ENCODE results near the gene SETX.

SETX gene

GRCh38 chr9:132239999-132240840 is 114.6 kb downstream of the SETX start:
- no peak for DNase-seq (ENCODE audit: low read depth in 2 of 2)

DNA sequence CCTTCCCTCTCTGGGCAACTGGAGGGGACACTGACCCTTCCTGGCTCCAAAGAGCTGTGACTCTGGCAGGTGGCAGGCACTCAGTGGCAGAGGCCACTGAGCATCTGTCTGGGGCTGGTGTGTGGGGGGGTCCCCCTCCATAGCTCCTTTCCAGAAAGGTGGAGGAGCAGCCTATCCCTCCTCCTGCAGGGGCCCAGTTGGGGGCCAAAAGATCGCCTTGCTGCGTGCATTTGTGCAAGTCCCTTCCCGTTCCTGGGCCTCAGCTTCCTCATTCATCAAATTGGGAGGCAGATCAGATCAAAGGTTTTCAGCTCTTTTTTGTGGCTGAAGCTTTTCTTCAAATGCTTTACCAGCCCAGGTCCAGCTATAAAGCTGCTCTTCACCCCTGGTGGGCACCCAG is 115.3 kb downstream of the SETX start:
- DNase-seq (ENCODE audit: low read depth in 2 of 2): no peak

- no peak for DNase-seq (ENCODE audit: low read depth in 2 of 2)
Measured at GRCh38 chr9:132238992-132239391, 115.8 kb downstream of the SETX start.

GRCh38 chr9:132238026-132238972 is 116.5 kb downstream of the SETX start:
- DNase-seq (ENCODE audit: low read depth in 2 of 2): no peak

DNA sequence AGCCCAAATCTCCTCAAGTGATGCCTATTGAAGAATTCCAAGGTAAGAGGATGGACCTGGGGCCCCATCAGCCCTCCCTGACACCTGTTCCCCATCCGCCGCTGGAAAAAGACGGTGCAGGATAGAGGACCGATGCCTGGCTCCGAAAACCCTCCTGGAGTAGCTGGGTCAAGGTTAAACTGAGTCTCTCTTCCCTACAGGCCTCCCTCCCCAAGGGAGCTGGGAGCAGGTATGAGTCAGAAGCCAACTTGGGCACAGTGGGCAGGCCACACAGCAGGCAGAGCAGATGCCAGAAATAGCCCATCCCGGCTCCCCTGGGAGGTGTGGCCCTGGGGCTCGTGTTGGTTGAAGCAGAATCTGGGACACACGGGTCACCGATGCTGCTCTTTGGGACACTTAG is 117.3 kb downstream of the SETX start:
- DNase-seq (ENCODE audit: low read depth in 2 of 2): no peak

DNA sequence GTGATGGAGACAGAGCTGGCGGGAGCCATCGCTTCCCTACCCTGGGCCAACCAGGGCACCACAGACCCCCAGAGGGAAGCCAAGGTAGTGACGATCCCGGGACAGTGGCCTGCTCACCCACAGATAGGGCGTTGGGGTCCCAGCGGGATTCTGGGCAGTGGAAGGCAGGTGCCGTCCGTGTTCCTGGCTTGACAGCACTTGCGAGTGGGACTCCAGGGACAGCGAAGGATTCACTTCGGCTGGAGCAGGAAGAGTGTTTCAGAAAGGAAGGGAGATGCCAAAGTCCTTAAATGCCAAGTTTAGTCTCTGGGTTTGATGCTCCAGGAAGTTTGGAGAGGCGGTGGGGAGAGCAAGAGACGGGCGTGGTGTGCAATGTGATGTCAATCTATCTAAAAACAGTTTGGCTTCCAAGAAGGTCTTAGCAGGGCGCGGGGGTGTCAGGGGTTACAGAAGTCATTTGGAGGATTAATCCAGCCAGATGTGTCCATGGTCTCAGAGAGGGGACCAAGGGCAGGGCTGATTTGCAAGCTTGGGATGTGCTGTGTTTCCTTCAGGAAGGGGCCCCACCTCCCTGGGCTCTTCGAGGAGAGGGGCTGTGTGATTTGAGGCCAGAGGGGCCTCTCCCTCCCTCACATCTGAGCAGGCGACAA is 118.0 kb downstream of the SETX start:
- no peak for DNase-seq (ENCODE audit: low read depth in 2 of 2)

DNA sequence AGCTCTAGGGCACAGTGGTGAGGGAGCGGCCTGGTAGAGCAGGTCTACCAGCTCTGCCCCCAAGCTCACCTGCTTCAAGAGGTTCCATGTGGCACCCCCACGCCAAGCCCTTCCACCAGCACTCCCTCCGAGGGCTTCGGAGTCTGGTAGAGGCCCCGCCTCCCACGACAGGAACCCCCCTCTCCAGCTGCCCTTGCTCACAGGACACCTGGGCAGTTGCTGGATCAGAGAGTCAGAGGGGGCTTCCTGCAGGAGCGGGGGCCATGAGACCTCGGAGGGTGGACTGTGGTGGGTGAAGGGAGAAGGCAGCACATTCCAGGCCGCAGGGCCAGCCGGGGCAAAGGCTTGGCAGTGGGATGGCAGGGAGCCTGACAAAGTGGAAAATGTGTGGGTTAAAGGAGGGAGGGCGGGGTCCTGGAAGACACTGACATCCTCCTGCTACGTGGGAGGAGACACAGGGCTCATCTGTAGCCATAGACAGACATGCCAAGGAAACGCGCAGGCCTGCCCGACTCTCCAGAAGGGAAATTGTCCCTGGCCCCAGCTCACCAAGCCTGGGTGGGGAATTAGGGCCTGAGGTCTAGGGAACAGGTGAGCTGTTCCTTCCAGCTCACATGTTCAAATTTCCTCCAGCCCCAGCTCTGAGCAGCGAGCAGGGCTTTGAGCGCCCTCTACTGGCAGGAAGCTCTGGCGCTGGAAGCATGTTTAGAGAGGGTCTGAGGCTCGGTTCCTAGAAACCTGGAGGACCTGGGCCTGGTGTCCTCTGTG is 118.7 kb downstream of the SETX start:
- DNase-seq (ENCODE audit: low read depth in 2 of 2): peak; percentile 60 to 75

GRCh38 chr9:132235125-132235524 is 119.7 kb downstream of the SETX start:
- DNase-seq (ENCODE audit: low read depth in 2 of 2): no peak

DNA sequence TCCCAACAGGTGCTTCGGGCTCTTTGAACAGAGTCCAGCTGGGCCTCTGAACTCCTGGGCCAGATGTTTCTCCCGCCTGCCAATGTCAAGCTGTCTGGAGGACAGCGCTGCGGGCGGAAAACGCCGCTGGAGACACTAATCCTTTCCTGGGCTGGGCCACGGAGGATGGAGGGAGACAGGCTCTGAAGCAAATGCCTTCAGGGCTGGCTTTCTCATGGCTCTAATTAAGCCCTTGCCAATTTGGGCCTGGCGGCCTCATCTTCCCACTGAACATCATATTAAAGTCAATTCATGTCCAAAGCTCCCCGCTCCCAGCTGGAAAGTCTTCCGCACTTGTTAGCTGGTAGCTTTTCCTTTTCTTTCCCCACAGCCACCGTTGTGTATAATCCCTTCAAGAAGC is 120.3 kb downstream of the SETX start:
- no peak for DNase-seq (ENCODE audit: low read depth in 2 of 2)

DNA sequence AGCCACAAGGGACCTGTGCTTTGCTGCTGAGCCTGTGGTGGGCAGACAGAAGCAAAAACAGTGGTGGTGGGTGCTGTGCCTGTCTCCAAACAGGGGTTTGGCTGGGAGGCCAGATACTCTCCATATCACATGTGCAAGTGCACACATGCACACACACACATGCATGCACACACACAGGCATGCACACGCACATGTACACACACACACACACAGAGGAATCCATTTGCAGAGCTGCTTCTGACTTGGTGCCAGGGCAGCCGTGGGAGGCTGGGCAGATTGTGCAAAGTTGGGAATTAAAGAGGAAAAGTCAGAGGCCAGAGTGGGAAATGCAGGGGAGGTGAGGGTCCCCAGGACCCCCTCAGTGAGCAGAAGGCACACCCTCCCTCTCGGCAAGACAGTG is 121.6 kb downstream of the SETX start:
- DNase-seq (ENCODE audit: low read depth in 2 of 2): no peak

DNA sequence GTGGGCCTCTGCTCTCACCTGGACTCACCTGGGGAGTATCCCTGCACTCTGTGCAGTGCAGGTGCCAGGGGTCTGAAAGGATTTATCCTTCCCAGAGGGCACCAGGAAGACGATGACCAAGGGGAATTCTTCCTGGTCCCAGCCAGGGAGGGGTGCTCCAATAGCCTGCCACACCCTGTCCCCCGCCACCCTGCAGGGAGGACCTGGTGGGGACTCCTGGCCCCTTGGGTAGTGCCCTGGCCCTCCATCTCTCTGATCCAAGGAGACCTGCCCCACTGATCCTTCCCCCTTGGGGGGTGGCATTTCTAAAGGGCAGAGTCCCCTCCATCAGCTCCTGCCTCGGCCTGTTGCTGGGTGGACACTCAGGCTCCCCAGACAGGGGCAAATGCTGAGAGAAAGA is 122.3 kb downstream of the SETX start:
- no peak for DNase-seq (ENCODE audit: low read depth in 2 of 2)

- no peak for DNase-seq (ENCODE audit: low read depth in 2 of 2)
Measured at GRCh38 chr9:132231019-132231701, 123.6 kb downstream of the SETX start.

DNA sequence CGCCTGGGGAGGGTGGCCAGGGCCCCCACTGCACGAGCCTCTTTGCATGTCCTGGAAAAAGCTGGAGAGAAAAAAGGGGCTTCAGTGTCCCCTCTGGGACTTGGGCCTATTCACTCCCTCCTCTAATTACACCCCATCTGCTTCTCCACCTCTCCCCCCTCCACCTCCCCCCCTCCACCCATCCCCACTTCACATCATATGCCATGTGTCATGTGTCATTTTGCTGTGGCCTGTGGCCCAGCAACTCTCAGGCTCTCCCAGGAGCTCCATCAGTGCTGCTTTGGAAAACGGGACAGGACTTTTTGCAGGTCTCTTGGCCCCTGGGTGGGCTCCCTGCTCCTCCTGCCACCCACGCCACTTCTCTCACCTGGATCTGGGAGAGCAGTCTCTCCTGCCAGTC is 124.2 kb downstream of the SETX start:
- DNase-seq (ENCODE audit: low read depth in 2 of 2): no peak

GRCh38 chr9:132228062-132228461 is 126.7 kb downstream of the SETX start:
- DNase-seq (ENCODE audit: low read depth in 2 of 2): no peak

DNA sequence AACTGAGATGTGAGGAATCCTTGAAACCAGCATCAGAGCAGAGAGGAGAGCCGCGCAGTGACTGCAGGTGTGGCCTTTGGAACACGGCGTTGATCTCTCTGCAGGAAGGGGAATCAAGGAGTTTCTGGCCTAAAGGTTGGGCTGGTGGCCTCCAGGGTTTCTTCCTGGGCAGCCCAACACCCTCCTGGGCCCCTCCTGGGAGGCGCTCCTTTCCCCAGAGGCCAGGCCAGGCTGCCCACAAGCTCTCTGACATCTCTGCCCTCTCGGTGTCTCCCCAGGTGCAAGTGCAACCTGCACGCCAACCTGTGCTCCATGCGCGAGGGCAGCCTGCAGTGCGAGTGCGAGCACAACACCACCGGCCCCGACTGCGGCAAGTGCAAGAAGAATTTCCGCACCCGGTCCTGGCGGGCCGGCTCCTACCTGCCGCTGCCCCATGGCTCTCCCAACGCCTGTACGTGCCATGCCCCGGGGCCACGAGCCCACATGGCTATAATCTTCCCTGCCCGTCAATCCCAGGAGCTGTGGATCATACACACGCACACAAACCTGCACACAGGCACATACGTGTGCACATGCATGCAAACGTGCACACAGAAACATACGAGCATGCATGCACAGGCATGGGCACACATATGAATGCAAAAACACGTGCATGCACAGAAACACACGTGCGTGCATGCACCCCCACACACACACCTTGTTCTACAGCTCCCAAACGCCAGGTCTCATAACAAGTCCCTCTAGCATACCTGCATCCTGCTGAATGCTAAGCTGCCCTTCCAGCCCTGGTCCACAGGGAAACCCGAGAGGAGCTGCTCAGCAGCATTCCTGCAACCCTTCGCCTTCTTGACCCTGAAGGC is 128.0 kb downstream of the SETX start:
- DNase-seq (ENCODE audit: low read depth in 2 of 2): no peak

DNA sequence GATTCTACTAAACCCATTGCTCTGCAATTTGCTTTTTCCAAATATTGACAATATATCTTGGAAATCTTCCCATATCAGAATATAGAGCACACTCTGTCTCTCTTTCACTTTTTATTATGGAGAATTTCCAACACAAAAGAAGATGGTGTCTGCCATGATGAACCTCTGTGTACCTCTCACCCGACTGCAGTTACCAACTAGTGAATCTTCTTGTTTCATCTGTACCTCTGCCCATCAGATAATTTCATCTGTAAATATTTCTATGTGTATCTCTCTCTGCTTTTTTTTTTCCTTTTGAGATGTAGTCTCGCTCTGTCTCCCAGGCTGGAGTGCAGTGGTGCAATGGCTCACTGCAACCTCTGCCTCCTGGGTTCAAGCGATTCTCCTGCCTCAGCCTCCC is 130.1 kb downstream of the SETX start:
- DNase-seq (ENCODE audit: low read depth in 2 of 2): no peak

DNA sequence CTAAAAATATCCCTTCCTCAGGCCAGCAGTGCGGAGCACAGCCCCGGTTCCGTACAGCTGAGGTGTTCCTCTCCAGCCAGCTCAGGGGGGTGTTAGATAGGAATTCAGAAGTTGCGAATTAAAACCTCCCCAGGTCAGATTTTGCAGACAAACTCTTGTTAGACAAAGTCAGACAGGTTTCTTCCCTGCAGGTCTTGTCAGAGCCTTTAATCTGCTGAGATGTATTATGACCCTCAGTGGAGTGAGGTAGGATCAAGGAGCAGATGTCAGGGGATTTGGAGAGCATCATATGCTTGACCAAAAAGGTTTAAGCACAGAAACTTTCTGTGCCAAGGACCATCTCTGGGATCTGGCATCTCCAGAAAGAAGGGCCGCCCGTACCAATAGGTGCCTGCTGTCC is 132.8 kb downstream of the SETX start:
- DNase-seq (ENCODE audit: low read depth in 2 of 2): no peak

DNA sequence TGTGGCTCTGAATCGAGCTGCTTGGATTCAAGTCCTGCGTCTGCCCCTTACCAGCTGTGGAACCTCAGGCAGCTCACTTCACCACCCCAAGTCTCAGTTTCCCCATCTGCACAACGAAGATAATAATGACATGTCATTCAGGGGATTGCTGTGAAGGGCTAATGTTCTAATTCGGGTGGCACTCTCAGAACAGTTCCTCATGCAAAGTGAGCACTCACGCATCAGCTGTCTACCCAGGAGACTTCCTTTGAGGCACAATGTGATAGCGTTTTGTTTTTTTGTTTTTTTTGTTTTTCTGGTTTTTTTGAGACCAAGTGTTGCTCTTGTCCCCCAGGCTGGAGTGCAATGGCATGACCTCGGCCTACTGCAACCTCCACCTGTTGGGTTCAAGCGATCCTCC is 136.6 kb downstream of the SETX start:
- DNase-seq (ENCODE audit: low read depth in 2 of 2): no peak

GRCh38 chr9:132216861-132217619 is 137.7 kb downstream of the SETX start:
- no peak for DNase-seq (ENCODE audit: low read depth in 2 of 2)
